GM19324 (cell line): ENCODE data around the gene CEMP1.

Experiments
- ATAC-seq: cut with Tn5 transposase; IDR thresholded peaks from one replicate; pipeline ENCODE4 v1.9.1; 2021; ENCODE audit warnings: mild to moderate bottlenecking, moderate library complexity; ENCODE audit not compliant: unreplicated experiment, low FRiP score

Gene CEMP1

DNA sequence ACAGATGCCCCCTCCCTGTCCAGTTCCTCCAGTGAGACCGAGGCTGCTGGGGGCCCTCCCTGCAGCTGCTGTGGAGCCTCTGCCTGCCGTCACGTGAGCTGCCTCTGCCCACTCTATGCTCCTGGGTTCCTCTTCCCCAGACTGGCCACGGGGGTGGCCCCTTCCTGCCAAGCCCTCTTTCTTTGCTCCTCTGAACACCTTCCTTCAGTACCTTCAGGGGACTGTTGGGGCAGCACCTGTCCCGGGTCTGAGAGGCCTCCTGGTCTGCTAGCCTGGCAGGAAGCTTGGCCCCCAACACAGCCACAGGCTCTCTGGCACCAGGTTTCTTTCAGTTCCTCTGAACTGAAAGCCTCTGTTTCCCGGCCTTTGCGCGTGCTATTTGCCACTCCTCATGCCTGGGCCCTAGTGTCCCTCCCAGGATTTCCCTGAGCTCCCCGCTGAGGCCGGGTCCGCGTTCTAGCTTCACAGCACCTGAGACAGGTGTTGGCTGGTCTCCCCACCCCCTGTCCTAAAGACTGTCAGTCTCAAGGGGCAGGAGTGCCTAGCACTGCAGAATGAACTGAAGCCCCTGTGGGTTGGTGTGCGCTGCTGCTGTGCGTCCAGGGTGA is 24.1 kb downstream of the CEMP1 start:
- no peak for ATAC-seq

DNA sequence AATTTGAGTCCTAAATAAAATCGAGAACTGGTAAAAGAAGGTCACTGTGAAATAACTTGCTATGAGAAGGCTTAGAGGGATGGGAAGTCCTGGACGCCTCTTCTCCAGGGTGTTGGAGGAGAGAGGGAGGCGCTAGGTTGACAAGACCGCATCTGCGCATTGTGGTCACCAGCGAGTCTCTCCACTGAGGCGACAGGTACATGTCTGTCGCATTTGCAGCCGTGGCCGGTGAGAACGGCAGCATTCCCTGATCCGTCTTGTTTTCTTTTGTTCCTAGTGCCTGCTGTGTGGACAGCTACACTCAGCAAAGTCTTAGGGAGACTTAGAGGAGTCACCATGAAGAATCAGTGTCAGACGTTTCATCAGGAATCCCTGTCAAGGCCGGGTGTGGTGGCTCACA is 25.5 kb downstream of the CEMP1 start:
- no peak for ATAC-seq

DNA sequence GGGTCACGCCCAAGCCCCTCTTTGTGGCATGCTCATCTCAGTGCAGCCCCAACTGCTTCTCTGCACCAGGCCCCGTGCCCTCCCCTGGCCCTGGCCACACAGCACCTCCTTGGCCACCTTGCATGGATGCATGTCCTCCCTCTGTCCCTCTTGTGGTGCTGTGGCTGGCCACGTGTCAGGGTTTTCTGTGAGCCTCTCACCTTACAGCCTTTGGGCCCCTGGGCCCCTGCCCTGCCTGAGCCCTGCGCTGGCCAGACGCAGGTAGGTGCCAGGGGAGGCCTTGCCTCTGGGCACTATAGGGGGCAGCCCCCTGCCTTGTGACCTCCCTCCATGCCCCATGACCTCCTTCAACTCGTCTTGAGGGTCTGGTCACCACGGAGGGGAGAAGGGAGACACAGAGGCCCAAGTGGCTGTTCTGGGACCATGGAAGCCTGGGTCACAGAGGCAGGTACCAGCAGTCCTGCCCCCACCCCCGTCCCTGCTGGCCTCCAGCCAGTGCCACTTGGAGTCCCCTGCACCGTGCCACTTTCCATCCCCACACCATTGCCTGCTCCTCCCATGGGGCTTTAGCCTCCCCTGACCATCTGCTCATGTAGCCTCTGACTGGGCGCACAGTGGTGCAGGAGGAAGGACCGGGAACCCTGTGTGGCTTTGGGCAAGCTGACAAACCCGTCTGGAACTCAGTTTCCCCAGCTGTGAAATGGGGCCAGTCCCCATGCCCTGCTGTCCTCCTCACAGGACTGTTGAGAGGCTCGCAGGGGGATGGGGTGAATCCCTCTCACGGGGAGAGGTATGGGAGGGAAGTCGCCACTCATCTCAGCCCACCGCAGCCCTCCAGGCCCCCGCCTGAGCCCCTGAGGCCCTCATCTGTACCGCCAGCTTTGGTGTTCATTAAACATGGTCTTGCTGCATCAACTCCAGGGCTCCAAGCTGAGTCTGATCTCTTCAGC is 29.0 kb downstream of the CEMP1 start:
- no peak for ATAC-seq

DNA sequence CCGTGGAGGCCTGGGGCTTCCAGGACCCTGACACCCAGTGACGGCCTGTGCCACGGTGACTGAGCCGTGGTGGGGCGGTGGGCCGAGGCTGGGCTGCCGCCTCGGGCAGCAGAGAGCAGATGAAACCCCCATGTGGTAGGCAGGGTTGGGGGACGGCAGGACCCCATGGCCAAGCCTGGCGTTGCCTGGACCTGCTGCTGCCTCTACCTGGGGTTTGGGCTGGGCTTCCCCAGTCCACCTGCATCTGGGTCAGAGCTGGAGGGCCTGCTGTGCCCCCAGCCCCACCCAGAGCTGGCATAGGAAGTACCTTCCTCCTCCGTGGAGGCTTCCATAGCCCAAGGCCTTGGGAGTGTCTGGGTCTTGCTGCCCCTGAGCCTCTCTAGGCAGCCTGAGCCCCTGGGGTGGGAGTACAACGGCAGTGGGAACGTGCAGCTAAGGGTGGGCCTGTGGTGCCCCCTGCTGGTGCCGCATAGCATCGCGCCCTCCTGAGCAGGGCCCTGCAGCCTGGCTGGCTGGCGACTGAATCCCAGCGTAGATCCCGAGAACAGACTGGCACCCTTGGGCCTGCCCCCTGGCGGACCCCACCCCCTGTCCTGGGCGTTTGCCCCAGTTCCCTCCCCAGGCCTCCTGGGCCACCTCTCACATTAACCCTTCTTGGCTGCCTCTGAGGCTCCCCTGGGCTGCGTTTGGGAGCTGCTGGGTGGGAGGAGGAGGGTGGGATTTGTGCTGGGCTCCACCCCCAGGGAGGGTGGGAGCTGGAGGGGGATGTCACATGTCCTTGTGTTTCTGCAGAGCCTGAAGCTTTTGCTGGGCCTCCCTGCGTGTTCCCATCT is 30.1 kb downstream of the CEMP1 start:
- ATAC-seq, result no peak

DNA sequence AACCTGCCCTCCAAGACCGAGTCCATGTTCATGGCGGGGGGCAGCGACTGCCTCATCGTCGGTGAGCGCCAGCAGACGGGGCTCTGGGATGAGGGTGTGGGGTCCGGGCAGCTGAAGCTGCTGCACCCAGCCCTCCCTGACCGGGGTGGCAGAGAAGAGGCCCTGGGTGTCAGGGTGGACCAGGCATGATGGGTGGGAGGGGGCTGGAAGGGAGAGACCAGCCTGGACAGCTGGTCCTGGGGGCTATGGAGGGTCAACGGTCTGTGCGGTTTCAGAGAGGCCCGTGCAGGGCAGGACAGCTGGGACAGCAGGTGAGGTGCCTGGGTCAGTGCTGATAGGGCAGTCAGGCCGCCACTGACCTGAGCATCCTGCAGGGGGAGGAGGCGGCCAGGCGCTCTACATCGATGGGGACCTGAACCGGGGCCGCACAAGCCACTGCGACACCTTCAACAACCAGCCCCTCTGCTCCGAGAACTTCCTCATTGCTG is 30.7 kb downstream of the CEMP1 start:
- ATAC-seq, result no peak

DNA sequence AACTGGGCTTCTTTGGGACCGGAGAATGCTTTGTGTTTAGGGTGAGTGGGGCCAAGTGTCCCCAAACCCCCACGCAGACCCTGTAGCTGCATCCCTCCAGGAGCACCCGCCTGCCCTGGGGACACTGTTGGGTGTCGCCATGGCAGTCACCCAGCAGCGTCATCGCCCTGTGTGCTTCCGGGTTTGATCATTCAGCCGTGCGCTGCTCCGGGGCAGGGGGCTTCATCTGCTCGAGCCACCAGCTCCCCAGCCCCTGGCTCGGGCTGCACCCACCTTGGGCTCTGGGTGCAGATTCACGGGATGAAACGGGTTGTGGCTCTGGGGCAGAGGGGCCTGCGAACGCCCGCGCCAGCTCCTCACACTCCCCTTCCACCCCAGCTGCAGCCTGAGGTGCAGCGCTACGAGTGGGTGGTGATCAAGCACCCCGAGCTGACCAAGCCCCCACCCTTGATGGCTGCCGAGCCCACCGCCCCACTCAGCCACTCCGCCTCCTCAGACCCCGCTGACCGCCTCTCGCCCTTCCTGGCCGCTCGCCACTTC is 31.2 kb downstream of the CEMP1 start:
- ATAC-seq, result no peak

DNA sequence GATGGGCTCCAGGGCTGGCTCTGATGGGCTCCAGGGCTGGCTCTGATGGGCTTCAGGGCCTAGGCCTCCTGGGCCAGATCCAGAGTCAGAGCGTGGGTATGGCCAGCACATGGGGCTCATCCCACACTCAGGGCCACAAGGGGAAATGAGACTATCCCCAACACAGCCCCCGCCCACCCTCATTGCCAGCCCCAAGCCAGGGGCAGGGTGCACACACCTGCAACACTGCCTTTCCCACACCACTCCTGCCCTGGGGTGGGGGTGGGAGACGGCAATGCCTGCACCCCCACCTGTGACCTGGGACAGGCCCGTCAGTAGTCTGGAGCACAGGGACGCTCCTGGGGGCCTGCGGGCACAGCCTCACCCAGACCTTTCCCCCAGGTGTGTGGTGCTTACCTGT is 31.8 kb downstream of the CEMP1 start:
- ATAC-seq, result no peak

DNA sequence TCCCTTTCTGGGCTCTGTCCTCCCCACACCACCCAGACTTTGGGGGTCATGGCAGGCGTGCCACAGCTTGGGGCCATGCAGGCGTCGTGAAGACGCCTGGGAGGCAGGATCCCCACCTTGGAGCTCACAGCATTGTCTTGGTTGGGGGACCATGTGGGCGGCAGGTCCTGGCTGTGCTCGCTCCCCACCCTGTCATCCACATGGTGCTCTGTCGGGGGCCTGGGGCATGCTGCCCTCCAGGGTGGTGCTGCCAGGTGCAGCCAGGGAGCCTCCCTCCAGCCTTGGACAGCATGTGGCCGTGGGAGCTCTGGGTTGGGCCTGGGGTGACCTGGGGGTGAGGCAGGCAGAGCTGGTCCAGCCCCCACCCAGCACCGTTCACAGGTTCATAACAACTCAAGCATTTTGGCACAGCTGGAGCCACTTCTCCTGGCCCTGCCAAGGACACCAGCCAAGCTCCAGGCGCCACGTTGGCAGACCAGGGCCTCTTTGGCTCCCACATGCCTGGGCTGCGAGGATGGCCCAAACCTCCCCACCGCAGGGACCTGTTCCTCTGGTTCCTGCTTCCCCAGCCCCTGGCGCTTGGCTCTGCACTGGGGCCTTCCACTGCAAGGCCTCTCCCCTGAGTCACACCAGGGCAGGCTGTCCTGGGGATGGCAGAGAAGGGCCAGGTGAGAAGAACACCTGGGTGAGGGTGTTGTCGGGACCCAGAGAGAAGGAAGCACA is 32.5 kb downstream of the CEMP1 start:
- no peak for ATAC-seq

DNA sequence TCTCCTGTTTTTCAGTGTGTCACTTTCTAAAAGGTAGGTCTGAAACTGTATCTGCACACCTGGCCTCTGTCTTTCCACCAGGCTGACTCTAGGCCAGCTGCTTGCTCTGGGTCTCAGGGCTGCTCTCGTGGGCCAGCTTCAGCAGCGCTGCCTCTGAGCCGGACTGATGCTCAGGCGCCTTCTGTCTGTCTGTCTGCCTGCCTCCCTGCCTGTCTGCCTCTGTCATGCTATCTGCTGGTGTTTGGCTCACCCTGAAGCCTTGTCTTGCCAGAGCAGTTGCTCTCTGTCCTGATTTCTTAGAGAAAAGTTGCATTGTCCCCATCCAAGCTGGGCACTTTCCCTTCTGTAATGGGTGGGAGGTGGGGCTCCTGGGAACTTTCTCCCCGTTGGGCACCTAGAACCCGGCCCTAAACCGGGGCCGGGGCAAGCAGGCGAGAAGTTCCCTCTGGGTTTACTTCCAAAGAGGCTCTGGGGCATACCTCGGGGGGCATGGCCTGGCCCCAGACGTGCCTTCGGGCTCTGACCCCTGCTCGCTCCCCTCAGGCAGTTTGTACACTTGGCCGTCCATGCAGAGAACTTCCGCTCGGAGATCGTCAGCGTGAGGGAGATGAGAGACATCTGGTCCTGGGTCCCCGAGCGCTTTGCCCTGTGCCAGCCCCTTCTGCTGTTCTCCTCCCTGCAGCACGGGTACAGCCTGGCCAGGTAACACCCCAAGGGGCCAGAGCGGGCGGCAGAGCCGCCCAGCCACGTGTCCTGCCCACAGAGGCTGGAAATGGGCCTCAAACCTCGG is 33.3 kb downstream of the CEMP1 start:
- no peak for ATAC-seq

DNA sequence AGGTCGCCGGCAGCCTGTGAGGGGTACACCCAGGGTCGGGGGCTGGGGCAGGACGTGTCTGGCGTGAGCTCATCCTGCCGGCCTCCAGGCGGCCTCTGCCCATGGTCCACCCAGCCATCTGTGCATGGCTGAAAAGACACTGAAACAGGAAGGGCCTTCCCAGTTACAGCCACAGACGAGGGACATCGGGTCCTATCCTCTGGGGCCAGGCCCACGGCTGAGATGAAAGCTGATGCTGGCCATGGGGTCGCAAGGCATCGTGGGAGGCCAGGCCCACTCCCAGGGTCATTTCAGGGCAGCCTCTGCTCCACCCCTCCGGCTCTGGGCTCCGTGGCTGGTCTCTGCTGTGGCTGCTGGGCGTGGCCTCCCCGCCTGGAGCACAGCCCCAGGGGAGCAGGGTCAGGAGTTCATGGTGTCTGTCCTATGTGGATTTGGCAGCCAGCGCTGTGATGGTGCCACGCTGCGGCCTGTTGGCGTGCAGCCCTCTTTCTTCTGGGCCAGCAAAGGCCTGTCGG is 34.0 kb downstream of the CEMP1 start:
- ATAC-seq, result no peak

DNA sequence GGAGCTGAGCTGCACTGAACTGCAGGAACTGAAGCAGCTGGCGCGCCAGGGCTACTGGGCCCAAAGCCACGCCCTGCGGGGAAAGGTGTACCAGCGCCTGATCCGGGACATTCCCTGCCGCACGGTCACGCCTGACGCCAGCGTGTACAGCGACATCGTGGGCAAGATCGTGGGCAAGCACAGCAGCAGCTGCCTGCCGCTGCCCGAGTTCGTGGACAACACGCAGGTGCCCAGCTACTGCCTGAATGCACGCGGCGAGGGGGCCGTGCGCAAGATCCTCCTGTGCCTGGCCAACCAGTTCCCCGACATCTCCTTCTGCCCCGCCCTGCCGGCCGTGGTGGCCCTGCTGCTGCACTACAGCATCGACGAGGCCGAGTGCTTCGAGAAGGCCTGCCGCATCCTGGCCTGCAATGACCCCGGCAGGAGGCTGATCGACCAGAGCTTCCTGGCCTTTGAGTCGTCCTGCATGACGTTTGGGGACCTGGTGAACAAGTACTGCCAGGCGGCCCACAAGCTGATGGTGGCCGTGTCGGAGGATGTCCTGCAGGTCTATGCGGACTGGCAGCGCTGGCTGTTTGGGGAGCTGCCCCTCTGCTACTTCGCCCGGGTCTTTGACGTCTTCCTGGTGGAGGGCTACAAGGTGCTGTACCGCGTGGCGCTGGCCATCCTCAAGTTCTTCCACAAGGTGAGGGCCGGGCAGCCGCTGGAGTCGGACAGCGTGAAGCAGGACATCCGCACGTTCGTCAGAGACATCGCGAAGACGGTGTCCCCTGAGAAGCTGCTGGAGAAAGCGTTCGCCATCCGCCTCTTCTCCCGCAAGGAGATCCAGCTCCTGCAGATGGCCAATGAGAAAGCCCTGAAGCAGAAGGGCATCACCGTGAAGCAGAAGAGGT is 34.7 kb downstream of the CEMP1 start:
- ATAC-seq, result no peak

DNA sequence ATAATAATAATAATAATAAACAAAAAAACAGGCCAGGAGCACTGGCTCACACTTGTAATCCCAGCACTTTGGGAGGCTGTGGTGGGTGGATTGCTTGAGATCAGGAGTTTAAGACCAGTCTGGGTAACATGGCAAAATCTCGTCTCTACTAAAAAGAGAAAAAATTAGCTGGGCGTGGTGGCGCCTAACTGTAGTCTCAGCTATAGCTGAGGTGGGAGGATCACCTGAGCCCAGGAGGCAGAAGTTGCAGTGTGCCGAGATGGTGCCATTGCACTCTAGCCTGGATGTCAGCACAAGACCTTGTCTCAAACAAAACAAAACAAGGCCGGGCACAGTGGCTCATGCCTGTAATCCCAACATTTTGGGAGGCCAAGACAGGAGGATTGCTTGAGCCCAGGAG is 36.2 kb downstream of the CEMP1 start:
- ATAC-seq, result no peak

DNA sequence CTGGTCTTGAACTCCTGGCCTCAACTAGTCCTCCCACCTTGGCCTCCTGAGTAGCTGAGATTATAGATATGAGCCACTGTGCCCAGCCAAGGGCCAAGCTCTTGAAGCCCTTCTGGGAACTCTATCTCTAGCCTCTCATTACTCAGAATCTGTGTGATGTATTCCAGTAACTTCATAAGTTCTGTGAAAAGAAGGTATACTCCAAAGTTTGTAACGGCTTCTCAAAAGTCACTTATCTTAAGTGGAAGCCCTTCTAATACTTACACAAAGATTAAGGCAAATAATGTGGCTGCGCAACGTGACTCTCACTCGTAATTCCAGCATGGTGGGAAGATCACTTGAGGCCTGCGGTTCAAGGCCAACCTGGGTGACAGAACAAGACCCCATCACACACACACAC is 36.6 kb downstream of the CEMP1 start:
- ATAC-seq, result no peak

DNA sequence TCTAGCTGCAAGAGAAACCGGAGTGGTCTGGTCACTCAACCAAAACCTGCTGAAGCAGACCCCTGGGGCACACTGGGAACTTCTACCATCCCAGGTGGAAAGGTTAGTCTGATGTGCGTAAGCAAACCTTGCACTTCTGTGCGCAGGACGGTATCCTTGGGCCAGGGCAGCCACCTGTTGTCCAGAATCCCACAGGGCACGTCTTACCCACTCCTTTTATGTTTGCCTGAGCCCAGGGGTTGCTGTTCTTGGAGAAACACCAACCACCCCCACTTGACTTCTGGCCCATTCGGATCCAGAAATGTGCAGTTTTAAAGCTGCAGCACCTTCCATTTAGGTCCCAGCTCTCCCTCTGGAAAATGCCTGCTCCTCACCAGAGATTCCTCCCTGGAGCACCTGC is 37.6 kb downstream of the CEMP1 start:
- ATAC-seq, result no peak

DNA sequence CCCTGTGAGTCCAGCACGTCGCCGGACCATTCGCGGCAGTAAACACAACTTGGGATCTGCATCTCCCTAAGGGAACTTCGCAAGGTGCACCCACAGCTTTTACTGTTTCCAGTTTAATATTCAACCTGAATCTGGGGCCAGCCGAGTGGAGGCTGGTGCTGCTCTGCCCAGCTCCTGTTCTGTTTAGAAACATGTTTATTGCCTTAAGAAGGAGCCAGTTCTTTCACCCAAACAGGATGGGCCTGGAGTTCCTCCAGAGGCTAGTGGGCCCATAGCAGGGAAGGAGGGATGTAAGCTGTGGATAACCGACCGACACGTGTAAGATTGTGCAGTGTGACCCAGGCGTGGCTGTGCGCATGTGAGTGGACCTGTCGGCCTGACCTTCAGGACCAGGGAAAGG is 38.9 kb downstream of the CEMP1 start:
- ATAC-seq, result no peak

DNA sequence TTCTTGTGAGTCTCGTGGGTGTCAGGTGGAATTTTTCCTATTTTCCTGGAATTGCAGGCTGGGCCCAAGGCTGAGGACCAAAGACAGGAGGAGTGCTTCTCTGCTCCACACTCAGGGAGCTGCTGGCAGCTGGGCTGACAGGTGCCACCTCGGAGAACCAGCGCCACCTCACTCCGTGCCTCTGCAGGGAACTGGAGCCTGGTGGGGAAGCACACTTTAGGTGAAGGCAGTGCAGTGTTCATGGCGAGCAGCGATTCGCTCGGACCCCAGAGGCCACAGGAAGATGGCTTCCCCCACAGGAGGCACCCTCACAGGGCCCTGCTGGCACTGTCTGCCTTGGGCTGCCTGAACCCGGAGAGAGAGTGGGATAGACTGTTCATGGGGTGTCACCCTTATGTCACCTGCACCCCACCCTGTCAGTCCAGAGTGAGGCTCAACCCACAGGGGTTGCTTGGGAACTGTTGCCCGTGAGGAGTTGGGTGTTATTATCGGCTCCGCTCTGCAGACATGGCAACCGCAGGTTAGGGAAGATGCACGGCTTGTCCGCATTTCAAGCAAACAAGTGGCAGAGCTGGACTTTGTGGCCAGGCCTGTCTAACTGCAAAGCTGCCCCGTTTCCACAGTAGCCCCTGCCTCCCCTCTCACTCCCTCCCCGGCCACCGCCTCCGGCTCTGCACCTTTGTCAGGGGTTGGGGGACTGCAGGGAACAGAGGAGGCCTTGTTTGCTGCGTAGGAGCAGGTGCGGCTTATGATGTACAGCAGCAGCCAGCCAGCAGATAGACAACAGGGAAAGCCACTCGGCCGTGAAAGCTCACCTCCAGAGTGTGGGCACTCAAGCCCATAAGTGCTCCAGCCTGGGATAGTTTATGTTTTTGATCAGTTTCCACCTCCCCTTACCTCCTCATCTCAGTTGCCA is 40.8 kb downstream of the CEMP1 start:
- no peak for ATAC-seq

DNA sequence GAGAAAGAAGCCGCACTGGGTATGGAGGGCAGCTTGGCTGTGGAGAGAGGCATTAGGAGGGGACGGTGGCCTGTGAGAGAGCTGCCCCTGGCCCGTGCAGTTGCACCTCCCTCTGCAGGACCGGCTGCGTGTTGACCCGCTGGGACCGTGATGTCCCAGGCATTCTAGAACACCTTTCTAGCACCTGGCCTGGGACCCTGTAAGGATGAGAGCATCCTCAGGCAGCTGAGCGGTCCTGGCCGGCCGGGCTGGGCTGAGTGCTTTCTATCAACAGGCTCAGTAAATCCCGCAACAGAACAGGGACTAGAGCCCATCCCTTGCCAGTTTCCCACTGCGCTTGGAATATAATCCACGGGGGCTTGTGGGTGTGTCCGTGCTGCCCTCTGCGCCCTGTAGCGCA is 41.6 kb downstream of the CEMP1 start:
- ATAC-seq, result no peak
